HFF-Myc (cell line): ENCODE data around the gene POFUT1.

Experiments
- DNase-seq: peaks from one replicate; pipeline ENCODE4 v3.0.0-alpha.2; 2011; ENCODE audit warnings: low read depth; ENCODE audit errors: extremely low read depth
- H3K4me3 ChIP-seq: replicated peaks from 2 replicates; pipeline ENCODE4 v1.5.1; 2011; ENCODE audit warnings: low read depth, mild to moderate bottlenecking, control low read depth, low read length
- TF ChIP-seq, protein P1 (sequence below): IDR thresholded peaks from 2 replicates; pipeline ENCODE4 v1.5.1; 2012; ENCODE audit warnings: mild to moderate bottlenecking, low read depth, low read length, control low read depth; ENCODE audit errors: missing control alignments

POFUT1 gene

GRCh38 chr20:32230707-32231106 is 23.0 kb downstream of the POFUT1 start:
- no peak overlapping the region for H3K4me3 ChIP-seq
- TF ChIP-seq, protein P1, sequence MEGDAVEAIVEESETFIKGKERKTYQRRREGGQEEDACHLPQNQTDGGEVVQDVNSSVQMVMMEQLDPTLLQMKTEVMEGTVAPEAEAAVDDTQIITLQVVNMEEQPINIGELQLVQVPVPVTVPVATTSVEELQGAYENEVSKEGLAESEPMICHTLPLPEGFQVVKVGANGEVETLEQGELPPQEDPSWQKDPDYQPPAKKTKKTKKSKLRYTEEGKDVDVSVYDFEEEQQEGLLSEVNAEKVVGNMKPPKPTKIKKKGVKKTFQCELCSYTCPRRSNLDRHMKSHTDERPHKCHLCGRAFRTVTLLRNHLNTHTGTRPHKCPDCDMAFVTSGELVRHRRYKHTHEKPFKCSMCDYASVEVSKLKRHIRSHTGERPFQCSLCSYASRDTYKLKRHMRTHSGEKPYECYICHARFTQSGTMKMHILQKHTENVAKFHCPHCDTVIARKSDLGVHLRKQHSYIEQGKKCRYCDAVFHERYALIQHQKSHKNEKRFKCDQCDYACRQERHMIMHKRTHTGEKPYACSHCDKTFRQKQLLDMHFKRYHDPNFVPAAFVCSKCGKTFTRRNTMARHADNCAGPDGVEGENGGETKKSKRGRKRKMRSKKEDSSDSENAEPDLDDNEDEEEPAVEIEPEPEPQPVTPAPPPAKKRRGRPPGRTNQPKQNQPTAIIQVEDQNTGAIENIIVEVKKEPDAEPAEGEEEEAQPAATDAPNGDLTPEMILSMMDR, result no peak
- no peak for DNase-seq

DNA sequence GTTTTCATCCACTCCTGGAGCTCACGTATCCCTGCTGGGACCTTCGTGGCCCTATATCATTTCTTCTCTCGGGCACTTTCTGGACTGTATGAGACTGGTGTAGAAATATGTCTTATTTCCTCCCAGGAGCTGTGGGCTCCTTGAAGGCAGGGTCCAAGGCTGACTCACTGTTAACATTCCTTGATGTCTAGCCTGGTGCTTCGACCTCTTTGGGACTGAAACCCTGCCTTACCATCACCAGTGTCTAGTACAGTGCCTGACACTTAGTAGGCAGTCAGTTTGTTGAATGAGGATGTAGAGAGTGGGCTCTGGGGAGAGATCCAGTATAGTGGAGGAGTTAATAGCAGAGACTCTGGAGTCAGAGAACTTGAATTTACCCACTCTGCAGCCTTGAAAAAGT is 23.6 kb downstream of the POFUT1 start:
- no peak overlapping the region for H3K4me3 ChIP-seq
- no peak for DNase-seq
- TF ChIP-seq, protein P1, result no peak

DNA sequence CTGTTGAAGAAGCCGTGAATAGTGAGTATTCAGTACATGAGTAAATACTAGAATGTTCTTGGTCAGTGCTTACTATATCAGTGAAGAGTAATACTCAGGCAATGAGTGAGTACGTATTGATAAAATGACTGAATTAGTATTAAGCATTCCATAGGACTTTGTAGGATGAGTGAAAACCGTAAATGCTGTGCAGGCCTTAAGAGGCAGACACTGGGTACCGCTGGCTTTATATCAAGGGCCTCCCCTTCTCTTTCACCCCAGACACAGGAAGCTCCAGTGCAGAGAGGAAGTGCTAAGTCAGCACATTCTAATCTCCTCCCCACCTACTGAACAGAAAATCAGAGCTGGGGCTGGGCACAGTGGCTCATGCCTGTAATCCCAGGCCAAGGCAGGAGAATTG is 24.2 kb downstream of the POFUT1 start:
- H3K4me3 ChIP-seq, result no peak overlapping the region
- TF ChIP-seq, protein P1, result no peak
- no peak for DNase-seq

DNA sequence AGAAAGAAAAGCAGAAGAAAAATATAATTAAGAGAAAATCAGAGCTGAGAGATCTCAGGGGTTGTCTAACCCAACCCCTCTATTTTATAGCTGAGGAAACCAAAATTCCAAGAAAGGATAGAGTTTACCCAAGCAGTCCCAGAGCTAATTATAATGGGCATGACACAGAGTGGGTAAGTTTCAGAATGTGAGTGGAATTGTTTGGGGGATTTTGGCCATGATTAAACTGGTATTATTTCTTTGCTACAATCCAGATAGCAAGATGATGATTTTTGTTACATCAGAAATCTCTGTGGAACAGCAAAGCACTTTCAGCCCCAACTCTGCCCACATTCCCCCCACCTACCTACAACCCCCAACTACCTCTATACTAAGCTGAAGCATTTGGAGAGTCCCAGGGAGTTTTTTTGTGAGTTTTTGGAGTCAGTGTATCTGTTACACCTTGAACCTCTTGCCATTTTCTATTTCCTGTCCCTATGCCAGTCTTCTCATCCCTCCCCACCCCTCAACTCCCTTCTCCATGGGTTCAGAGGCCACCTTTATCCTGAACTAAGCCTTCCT is 24.7 kb downstream of the POFUT1 start:
- TF ChIP-seq, protein P1, result no peak
- DNase-seq, result no peak
- no peak overlapping the region for H3K4me3 ChIP-seq

DNA sequence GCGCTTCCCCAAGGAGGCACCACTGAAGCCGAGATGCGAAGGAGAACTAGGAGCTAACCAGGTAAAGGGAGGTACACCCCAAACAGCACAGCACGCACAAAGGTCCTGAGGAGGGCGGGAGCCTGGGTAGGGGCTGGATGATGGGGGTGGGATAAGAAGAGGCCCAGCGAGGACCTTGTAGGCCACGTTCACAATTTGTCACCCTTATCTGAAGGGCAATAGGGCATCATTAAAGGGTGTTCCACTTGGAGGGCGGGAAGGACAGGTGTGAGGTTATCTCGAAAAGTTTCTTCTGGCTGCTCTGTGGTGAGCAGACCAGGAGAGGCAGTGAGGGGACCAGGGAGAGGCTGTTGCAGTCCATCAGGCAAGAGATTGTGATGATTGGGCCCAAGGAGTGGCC is 25.6 kb downstream of the POFUT1 start:
- no peak overlapping the region for H3K4me3 ChIP-seq
- TF ChIP-seq, protein P1, result no peak
- DNase-seq, result no peak

- no peak overlapping the region for H3K4me3 ChIP-seq
- TF ChIP-seq, protein P1, result no peak
- DNase-seq, result no peak
Measured at GRCh38 chr20:32234135-32234808, 26.6 kb downstream of the POFUT1 start.
